IMR-90 (cell line): ENCODE measurements around the gene GAB1. TPM values are rescaled to one million over a fixed set of nuclear protein-coding genes. Genes with fewer than 3 reads are reported as not detected.

Experiments used
- ATAC-seq: fragments of 200-7000 bp; cut with Tn5 transposase; 2 replicates; pipeline ENCODE4 v1.9.1; 2020; ENCODE audit warnings: low read depth, mild to moderate bottlenecking, moderate library complexity
- BruUV-seq: library from RNA; stranded (reverse); fragments of 400-500 nt; replicated peaks from 2 replicates; lab custom pipeline; 2021; lab: Mats Ljungman, UMichigan
- CTCF ChIA-PET: fragments of 300-600 bp; formaldehyde crosslinking; extraction: SDS; loops from one replicate; lab custom pipeline; 2021; ENCODE audit warnings: antibody characterized with exemption; lab: Yijun Ruan, JAX
- POLR2A ChIA-PET: fragments of 300-600 bp; sonication (Branson Sonifier 250); formaldehyde crosslinking; loops from one replicate; lab custom pipeline; 2022; ENCODE audit warnings: antibody characterized with exemption; ENCODE audit not compliant: unreplicated experiment; lab: Charles Lee
- DNase-seq: peaks from one replicate; pipeline ENCODE4 v3.0.0; 2013
- H2AFZ ChIP-seq: replicated peaks from 2 replicates; pipeline ENCODE3; 2013; ENCODE audit warnings: low read length, mild to moderate bottlenecking; ENCODE audit not compliant: poor library complexity
- H2AK5ac ChIP-seq: 2 replicates; pipeline ENCODE4 v1.6.1; 2013; ENCODE audit warnings: low read depth, low read length, inconsistent platforms
- H2AK9ac ChIP-seq: replicated peaks from 2 replicates; pipeline ENCODE3; 2013; ENCODE audit warnings: mild to moderate bottlenecking, low read depth, low read length, moderate library complexity; ENCODE audit not compliant: poor library complexity
- H2BK120ac ChIP-seq: 2 replicates; pipeline ENCODE4 v1.6.1; 2013; ENCODE audit warnings: low read depth, low read length, inconsistent platforms
- H2BK15ac ChIP-seq: 3 replicates; pipeline ENCODE4 v1.6.1; 2013; ENCODE audit warnings: low read depth, low read length, inconsistent platforms
- H2BK20ac ChIP-seq: 2 replicates; pipeline ENCODE4 v1.6.1; 2013; ENCODE audit warnings: low read depth, mild to moderate bottlenecking, inconsistent platforms, low read length, moderate library complexity
- H2BK5ac ChIP-seq: 2 replicates; pipeline ENCODE4 v1.6.1; 2013; ENCODE audit warnings: mild to moderate bottlenecking, low read depth, low read length, inconsistent platforms; ENCODE audit not compliant: poor library complexity, severe bottlenecking
- H3K14ac ChIP-seq: replicated peaks from 2 replicates; pipeline ENCODE4 v1.6.1; 2013; ENCODE audit warnings: low read depth, low read length, inconsistent platforms
- H3K18ac ChIP-seq: 2 replicates; pipeline ENCODE4 v1.6.1; 2013; ENCODE audit warnings: low read depth, low read length, control low read depth
- H3K23ac ChIP-seq: 2 replicates; pipeline ENCODE4 v1.6.1; 2013; ENCODE audit warnings: low read depth, low read length, inconsistent platforms
- H3K27ac ChIP-seq: 2 replicates; pipeline ENCODE4 v1.5.1; 2013; ENCODE audit warnings: mild to moderate bottlenecking, control low read depth, low read length; ENCODE audit not compliant: insufficient read depth
- H3K27me3 ChIP-seq: 2 replicates; pipeline ENCODE4 v1.6.1; 2013; ENCODE audit warnings: low read length; ENCODE audit not compliant: control insufficient read depth, insufficient read depth
- H3K36me3 ChIP-seq: 2 replicates; pipeline ENCODE4 v1.6.1; 2013; ENCODE audit warnings: low read length, mixed read lengths; ENCODE audit not compliant: control insufficient read depth, insufficient read depth
- H3K4ac ChIP-seq: 2 replicates; pipeline ENCODE4 v1.6.1; 2013; ENCODE audit warnings: low read depth, low read length, inconsistent platforms
- H3K4me1 ChIP-seq: 2 replicates; pipeline ENCODE4 v1.6.1; 2013; ENCODE audit warnings: low read length, mixed read lengths; ENCODE audit not compliant: control insufficient read depth, insufficient read depth
- H3K4me2 ChIP-seq: 2 replicates; pipeline ENCODE4 v1.6.1; 2013; ENCODE audit warnings: low read depth, mild to moderate bottlenecking, control low read depth, low read length, moderate library complexity
- H3K4me3 ChIP-seq: 2 replicates; pipeline ENCODE4 v1.5.1; 2013; ENCODE audit warnings: low read depth, mild to moderate bottlenecking, control low read depth, low read length, moderate library complexity; ENCODE audit not compliant: insufficient read depth
- H3K56ac ChIP-seq: 2 replicates; pipeline ENCODE4 v1.6.1; 2013; ENCODE audit warnings: low read length, inconsistent platforms; ENCODE audit not compliant: insufficient read depth; ENCODE audit errors: extremely low read depth
- H3K79me1 ChIP-seq, 2 experiments: 2 replicates each; pipeline ENCODE4 v1.6.1; 2013; ENCODE audit warnings: low read length in 2 of 2, inconsistent platforms in 1 of 2, low read depth in 1 of 2
- H3K9ac ChIP-seq: 2 replicates; pipeline ENCODE4 v1.6.1; 2013; ENCODE audit warnings: low read depth, low read length, control low read depth
- H3K9me1 ChIP-seq: 2 replicates; pipeline ENCODE4 v1.6.1; 2013; ENCODE audit warnings: low read length, inconsistent platforms; ENCODE audit not compliant: insufficient read depth
- H3K9me3 ChIP-seq: 2 replicates; pipeline ENCODE4 v1.6.1; 2013; ENCODE audit warnings: low read length; ENCODE audit not compliant: control insufficient read depth, insufficient read depth
- H4K20me1 ChIP-seq: 2 replicates; pipeline ENCODE4 v1.6.1; 2013; ENCODE audit warnings: low read length, inconsistent platforms; ENCODE audit not compliant: insufficient read depth
- H4K5ac ChIP-seq: 2 replicates; pipeline ENCODE4 v1.6.1; 2013; ENCODE audit warnings: mild to moderate bottlenecking, low read depth, low read length, control low read depth
- H4K8ac ChIP-seq, 2 experiments: 2 replicates each; pipeline ENCODE4 v1.6.1; 2013; ENCODE audit warnings: low read depth in 2 of 2, low read length in 2 of 2, control low read depth in 1 of 2, inconsistent platforms in 1 of 2
- H4K91ac ChIP-seq: 2 replicates; pipeline ENCODE4 v1.6.1; 2013; ENCODE audit warnings: low read depth, low read length, inconsistent platforms; ENCODE audit not compliant: insufficient read depth
- CEBPB ChIP-seq: IDR thresholded peaks from 2 replicates; pipeline ENCODE4 v1.6.1; 2012; ENCODE audit warnings: low read depth, low read length, improper control_type of control experiment
- CHD1 ChIP-seq: IDR thresholded peaks from 2 replicates; pipeline ENCODE4 v1.6.1; 2012; ENCODE audit warnings: low read depth, low read length, improper control_type of control experiment
- FOS ChIP-seq: fragments of 150-350 bp; IDR thresholded peaks from 2 replicates; pipeline ENCODE4 v1.6.1; 2016; ENCODE audit warnings: low read depth, low read length
- MXI1 ChIP-seq: IDR thresholded peaks from 2 replicates; pipeline ENCODE4 v1.6.1; 2012; ENCODE audit warnings: low read depth, mild to moderate bottlenecking, low read length, moderate library complexity, borderline replicate concordance
- NFE2L2 ChIP-seq: fragments of 150-350 bp; IDR thresholded peaks from 2 replicates; pipeline ENCODE4 v1.6.1; 2016; ENCODE audit warnings: low read depth, mild to moderate bottlenecking, low read length
- RAD21 ChIP-seq: IDR thresholded peaks from 2 replicates; pipeline ENCODE4 v1.6.1; 2012; ENCODE audit warnings: low read length, improper control_type of control experiment
- RCOR1 ChIP-seq: IDR thresholded peaks from 2 replicates; pipeline ENCODE4 v1.6.1; 2012; ENCODE audit warnings: mild to moderate bottlenecking, low read length, improper control_type of control experiment; ENCODE audit not compliant: insufficient replicate concordance
- RFX5 ChIP-seq: IDR thresholded peaks from 2 replicates; pipeline ENCODE4 v1.8.0; 2012; ENCODE audit warnings: low read depth, mild to moderate bottlenecking, low read length, moderate library complexity
- SMC3 ChIP-seq: fragments of 150-350 bp; IDR thresholded peaks from 2 replicates; pipeline ENCODE4 v1.6.1; 2016; ENCODE audit warnings: low read depth, mild to moderate bottlenecking, antibody characterized with exemption, low read length, moderate library complexity
- WGBS, 2 experiments: methylation state at CpG; one replicate each; pipeline versions ENCODE4 v1.1.5 to v1.1.7; 2013; ENCODE audit warnings: missing lambda C conversion rate in 2 of 2; ENCODE audit not compliant: insufficient read length in 1 of 2; ENCODE audit errors: extremely low coverage in 2 of 2; 5-methylcytosine and 5-hydroxymethylcytosine counted together
- dilution Hi-C: fragments of 300-500 bp; cut with HindIII; formaldehyde crosslinking; loops from one replicate; pipeline ENCODE4 v1.14.3; 2018; ENCODE audit warnings: low sequenced_read_pairs; ENCODE audit not compliant: unreplicated experiment
- in situ Hi-C: fragments of 300-500 bp; cut with MboI; formaldehyde crosslinking; loops from 3 replicates; pipeline ENCODE4 v1.14.3; 2019; ENCODE audit warnings: low sequenced_read_pairs, inconsistent platforms, mixed read lengths
- intact Hi-C: fragments of 100-400 bp; cut with micrococcal nuclease; formaldehyde crosslinking; loops from 2 replicates; pipeline ENCODE4 v1.10.0; 2022
- polyA plus RNA-seq, 3 experiments: library from polyadenylated mRNA; depleted of rRNA; stranded (reverse); fragments of >200 nt; gene quantifications; 2 replicates each; pipeline ENCODE4 v1.2.3, GENCODE V29; 2012; ENCODE audit warnings: low replicate concordance in 1 of 3
- total RNA-seq: library from RNA; depleted of rRNA; stranded (reverse); fragments of >200 nt; gene quantifications from 2 replicates; pipeline ENCODE4 v1.2.3, GENCODE V29; 2012

The GAB1 gene
- total and polyA plus RNA-seq, 2 of the 4 experiments (the other 2 are of a cell fraction): 2.8 to 12.0 TPM

DNA sequence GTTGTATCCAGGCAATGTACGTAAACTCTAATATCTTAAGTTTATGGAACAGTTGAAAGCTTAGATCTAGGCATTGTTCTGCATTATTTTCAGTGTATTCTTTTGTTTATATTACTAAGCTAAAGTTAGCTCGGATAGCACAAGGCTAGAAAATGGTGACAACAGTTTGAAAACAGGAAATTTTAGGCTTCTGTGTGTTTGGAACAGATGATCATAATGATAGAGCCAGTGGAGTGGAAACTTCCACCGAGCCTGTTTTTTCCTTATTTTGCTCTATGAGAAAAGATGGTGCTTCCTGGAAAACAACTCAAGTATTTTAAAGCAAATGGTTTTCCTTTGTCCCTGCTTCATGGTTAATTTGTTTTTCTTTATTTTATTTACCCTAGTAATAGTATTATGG is 70.8 kb downstream of the GAB1 start:
- Histone ChIP-seq H4K20me1 (0 out of 2 replicates have a peak, but pooled peaks cover 13% of the 10 kb centered on the region), H3K4me2 (peak overlapping the region; percentile 59; the same call in 1 of the 2 replicates), H3K9ac (no peak overlapping the region), H3K9me3 (no peaks in the 10 kb centered on the region), H4K5ac (no peak overlapping the region), H2AK9ac (no peak overlapping the region), H3K9me1 (peaks cover 11% of the 10 kb centered on the region), H3K23ac (no peak overlapping the region), H3K14ac (no peak overlapping the region), H4K91ac (no peak overlapping the region), H3K4me3 (no peak overlapping the region), H2BK5ac (no peak overlapping the region), H3K56ac (no peak overlapping the region), H3K4ac (no peak overlapping the region), H2BK120ac (no peak overlapping the region), H3K27me3 (no peaks in the 10 kb centered on the region), H3K36me3 (no peaks in the 10 kb centered on the region), H3K4me1 (peaks cover 16% of the 10 kb centered on the region), H3K79me1 (peaks cover 22 to 53% of the 10 kb centered on the region in 2 experiments), H3K18ac (no peak overlapping the region), H2BK15ac (no peak overlapping the region), H2AFZ (no peak overlapping the region), H2BK20ac (no peak overlapping the region), H2AK5ac (no peak overlapping the region), H4K8ac (no peak overlapping the region), H3K27ac (no peak overlapping the region)
- in situ Hi-C loops (no loop called here), intact Hi-C loops (no loop called here), dilution Hi-C loops (no loop called here)
- ATAC-seq: no peak
- POLR2A ChIA-PET: no interaction called here
- CTCF ChIA-PET: no interaction called here
- no peak for DNase-seq
- no CpG with 5 or more reads among the region's 3 CpGs for WGBS, 2 experiments
- BruUV-seq: no TSS peak
- TF ChIP-seq SMC3 (no peak), MXI1 (no peak), CHD1 (no peak), RAD21 (no peak), RCOR1 (no peak), FOS (no peak), NFE2L2 (no peak), RFX5 (no peak), CEBPB (no peak)
